Femur (tissue), 1 donor: ENCODE measurements around the gene AKAP12.

Experiments used
- DNase-seq: peaks from one replicate; pipeline ENCODE4 v3.0.0-alpha.2; 2017

Gene AKAP12

GRCh38 chr6:151239603-151240035 lies at the start of gene AKAP12:
Gene AKAP12, plus strand, starts transcription at chr6:151239967. Its CDS starts 596 bp downstream, at chr6:151240563.
- no peak for DNase-seq

GRCh38 chr6:151191527-151191926 lies 48.2 kb upstream of the AKAP12 start:
- DNase-seq: no peak

GRCh38 chr6:151196555-151196954 lies 43.2 kb upstream of the AKAP12 start:
- DNase-seq: peak; percentile 56

DNA sequence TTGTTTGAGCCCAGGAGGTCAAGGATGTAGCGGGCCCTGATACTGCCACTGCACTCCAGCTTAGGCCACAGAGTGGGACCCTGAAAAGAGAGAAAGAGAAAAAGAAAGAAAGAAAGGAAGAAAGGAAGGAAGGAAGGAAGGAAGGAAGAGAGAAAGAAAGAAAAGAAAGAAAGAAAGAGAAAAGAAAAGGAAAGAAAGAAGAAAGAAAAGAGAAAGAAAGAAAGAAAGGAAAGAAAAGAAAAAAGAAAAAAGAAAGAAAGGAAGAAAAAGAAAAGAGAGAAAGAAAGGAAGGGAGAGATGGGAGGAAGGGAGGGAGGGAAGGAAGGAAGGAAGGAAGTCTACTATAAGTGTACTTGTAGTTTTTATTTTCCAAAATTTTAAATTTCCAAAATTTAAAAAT lies 42.2 kb upstream of the AKAP12 start:
- no peak for DNase-seq

- no peak for DNase-seq
Measured at GRCh38 chr6:151199991-151200390, 39.8 kb upstream of the AKAP12 start.

DNA sequence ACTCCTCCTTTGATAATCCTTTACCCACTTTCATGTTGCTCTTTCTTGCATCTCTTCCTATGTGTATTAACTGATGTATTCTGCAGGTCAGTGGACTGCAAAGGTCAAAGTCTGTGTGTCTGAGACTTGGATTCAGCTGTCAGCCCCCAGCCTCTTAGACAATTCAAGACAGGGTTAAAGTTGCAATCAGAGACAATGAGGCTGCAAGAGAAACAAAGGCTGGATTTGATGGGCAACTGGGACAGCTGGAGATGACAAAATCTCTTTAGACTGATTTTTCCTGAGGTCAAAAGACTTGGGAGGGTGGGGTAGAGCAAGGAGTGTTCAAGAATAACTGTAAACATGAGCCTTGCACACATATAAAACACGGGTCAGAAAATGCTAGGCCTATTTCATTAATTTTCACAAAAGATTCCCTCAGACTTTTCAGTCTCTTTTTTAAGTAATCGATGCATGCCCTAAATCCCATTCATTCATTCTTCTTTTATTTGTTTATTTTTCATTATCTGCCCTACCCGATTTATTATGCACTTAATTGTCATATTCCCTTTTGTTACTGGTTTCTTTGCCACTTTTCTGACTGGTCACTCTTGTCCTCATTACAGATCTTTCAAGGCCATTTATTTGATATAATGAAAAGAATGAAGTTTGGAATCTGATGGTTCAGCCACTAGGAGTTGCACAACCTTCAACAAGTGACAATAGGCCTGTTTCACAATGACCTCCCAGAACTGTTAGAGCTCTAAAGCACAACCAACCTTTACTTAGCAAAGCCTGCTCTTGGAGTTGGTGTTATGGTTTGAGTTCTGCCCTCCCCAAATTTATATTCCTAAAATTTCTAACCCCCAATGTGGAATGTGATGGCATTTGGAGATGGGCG lies 33.8 kb upstream of the AKAP12 start:
- no peak for DNase-seq

GRCh38 chr6:151207674-151208073 lies 32.1 kb upstream of the AKAP12 start:
- DNase-seq: no peak

GRCh38 chr6:151209071-151209831 lies 30.5 kb upstream of the AKAP12 start:
- no peak for DNase-seq

GRCh38 chr6:151211075-151211474 lies 28.7 kb upstream of the AKAP12 start:
- DNase-seq: no peak

DNA sequence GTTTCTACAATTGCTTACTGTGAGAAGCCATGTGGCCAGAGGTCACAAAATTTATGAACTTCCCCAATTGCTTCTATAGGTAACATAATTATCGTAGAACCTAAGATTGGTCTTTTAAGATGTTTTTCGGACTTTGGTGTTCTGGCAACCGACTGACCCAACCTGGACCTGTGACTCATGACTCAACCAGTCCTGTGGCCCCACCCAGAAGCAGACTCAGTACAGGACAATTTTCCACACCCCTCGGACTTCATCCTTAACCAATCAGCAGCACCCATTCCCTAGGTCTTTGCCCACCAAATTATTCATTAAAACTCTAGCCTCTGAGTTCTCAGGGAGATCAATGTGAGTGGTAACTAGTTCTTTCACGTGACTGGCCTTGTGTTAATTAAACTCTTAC lies 26.4 kb upstream of the AKAP12 start:
- no peak for DNase-seq

GRCh38 chr6:151215999-151216398 lies 23.8 kb upstream of the AKAP12 start:
- no peak for DNase-seq

DNA sequence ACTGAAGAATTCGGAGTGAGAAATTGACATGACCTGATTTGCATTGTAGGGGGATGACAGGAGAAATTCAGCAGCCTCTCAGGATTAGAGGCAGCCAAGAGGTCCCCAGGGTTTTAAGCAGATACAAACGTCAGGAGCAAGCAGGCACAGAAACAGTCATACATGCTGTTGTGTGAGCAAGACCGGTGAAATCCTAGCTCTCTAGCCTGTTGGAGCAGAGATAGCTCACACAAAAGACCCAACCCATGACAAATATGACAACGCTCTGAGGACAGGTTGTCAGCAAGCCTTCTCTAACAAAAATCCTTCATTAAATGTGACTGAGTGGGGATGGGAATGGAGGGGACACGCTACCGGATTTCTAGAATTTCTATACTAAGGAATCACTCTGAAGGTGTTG lies 23.0 kb upstream of the AKAP12 start:
- no peak for DNase-seq

DNA sequence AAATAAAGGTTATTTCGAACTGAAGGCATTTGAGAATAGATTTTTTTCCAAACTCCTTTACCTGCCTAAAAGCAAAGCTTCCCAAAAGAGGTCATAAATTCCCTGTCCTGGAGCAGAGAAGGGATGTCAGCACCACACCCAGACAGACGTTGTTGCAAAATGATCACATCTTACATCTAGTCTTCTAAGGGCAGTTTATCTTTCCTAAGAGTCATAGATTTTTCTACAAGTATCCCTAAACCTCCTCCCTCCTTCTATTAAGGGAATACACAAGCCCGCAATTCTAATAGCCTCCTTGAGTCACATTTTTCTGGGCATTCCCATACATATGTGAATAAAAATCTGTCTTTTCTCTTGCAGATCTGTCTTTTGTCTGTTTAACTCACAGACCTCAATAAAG lies 20.6 kb upstream of the AKAP12 start:
- no peak for DNase-seq

GRCh38 chr6:151224076-151224475 lies 15.7 kb upstream of the AKAP12 start:
- no peak for DNase-seq

- DNase-seq: no peak
Measured at GRCh38 chr6:151225919-151226318, 13.8 kb upstream of the AKAP12 start.

DNA sequence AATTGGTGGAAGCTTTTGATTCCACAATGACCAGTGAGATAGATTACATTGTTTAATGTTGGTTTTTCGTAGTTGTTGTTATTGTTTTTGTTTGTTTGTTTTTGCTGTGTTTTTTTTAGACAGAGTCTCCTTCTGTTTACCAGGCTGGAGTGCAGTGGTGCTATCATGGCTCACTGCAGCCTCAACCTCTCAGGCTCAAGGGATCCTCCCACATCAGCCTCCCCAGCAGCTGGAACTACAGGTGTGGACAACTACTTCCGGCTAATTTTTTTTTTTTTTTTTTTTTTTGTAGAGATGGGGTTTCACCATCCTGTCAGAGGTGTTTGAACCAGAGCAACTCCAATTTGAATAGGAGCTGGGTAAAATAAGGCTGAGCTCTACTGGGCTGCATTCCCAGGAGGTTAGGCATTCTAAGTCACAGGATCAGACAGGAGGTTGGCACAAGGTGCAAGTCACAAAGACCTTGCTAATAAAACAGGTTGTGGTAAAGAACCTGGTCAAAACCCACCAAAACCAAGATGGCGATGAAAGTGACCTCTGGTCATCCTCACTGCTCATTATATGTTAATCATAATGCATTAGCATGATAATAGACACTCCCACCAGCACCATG lies 10.9 kb upstream of the AKAP12 start:
- DNase-seq: no peak

DNA sequence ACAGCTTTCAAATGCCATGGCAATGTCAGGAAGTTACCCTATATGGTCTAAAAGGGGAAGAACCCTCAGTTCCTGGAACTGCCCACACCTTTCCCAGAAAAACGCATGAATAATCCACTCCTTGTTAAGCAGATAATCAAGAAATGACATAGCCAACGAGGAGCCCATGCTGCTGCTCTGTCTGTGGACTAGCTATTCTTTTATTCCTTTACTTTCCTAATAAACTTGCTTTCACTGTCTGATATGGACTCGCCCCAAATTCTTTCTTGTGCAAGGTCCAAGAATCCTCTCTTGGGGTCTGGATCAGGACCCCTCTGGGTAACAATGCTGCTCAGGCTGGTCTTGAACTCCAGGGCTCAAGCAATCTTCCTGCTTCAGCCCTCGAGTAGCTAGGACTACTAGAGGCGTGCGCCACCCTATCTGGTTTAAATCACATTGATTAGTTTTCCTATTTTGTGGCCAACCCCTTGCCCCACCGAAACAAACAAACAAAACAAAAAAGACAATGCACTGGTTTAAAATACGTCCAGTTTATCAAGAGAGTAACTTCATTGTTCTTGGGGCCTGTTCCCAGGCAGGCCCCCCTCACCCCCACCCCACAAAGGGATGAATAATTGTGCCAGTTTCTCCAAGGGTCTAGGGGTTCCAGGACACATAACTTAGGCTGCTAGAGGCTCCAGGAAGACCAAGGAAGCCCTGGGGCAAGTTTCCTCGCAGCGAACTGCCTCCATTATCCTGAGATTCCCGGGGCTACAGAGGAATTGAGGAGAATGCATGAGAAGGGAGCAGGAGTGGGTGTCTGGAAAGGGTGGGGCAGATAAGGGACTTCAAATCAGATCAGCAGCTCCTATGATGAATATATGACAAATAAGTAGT lies 10.1 kb upstream of the AKAP12 start:
- no peak for DNase-seq

- no peak for DNase-seq
Measured at GRCh38 chr6:151230277-151230577, 9.5 kb upstream of the AKAP12 start.

DNA sequence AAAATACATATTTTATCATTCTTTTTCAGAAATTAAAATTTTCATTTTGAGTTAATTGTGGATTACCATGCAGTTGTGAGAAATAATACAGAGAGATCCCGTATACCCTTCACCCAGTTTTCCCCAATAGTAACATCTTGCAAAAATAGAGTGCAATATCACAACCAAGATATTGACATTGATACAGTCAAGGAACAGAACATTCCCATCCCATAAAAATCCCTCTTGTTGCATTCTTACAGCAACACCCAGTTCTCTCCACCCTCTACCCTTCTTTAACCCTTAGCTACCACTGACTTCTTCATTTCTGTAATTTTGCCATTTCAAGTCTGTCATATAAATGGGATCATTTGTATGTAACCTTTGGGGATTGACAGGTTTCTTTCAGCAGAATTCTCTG lies 6.9 kb upstream of the AKAP12 start:
- DNase-seq: no peak

GRCh38 chr6:151233731-151234130 lies 6.0 kb upstream of the AKAP12 start:
- DNase-seq: no peak

GRCh38 chr6:151236668-151237401 lies 2.9 kb upstream of the AKAP12 start:
- DNase-seq: peak; percentile 29
